SK-N-MC (cell line): ENCODE results near the gene MUCL1.
"Not testable (repeated sequence)": the region's sequence is repeated elsewhere in the genome, so short reads cannot be mapped to it uniquely, and the experiment has no call there.

ENCODE experiments used
- EZH2 ChIP-seq: fragments of 200-600 bp; sonication (generic); IDR thresholded peaks from one replicate; pipeline ENCODE4 v1.6.1; 2017; ENCODE audit warnings: antibody characterized with exemption
- POLR2AphosphoS5 ChIP-seq: IDR thresholded peaks from 2 replicates; pipeline ENCODE4 v1.6.1; 2012; ENCODE audit warnings: mild to moderate bottlenecking, low read depth, low read length, borderline replicate concordance

DNA sequence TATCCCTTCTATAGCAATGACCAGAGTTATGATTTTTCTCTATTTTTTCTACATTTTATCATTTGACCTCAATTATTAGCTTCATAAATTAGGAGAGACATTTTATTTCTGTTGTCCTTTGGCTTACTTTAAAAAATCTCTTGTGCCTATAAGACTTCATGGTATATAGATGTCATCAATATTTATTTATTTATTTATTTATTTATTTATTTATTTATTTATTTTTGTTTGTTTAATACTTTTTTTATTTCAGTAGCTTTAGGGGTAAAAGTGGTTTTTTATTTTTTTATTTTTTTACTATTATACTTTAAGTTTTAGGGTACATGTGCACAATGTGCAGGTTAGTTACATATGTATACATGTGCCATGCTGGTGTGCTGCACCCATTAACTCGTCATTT is 28.3 kb downstream of the MUCL1 start:
- TF ChIP-seq POLR2AphosphoS5, EZH2: not testable (repeated sequence)
